GM12892 (cell line): Measurements from ENCODE around the gene SCRN1. TPM values are rescaled to one million over a fixed set of nuclear protein-coding genes. Genes with fewer than 3 reads are reported as not detected.

Experiments
- DNase-seq: peaks from one replicate; pipeline ENCODE4 v3.0.0; 2011; ENCODE audit not compliant: insufficient read length
- FAIRE-seq: peaks from 2 replicates; lab custom pipeline; 2011; peaks lifted over from hg19 to GRCh38; lab: Jason Lieb, UNC
- POLR2A ChIP-seq: IDR thresholded peaks from 2 replicates; pipeline ENCODE4 v1.6.1; 2011; ENCODE audit warnings: low read depth, low read length, control low read depth
- POLR2AphosphoS5 ChIP-seq: IDR thresholded peaks from 2 replicates; pipeline ENCODE4 v1.6.1; 2011; ENCODE audit warnings: low read depth, low read length, control low read depth
- TAF1 ChIP-seq: IDR thresholded peaks from 2 replicates; pipeline ENCODE4 v1.6.1; 2011; ENCODE audit warnings: low read depth, mild to moderate bottlenecking, control low read depth, low read length, borderline replicate concordance
- polyA plus RNA-seq: library from polyadenylated mRNA; unstranded; fragments of >200 nt; gene quantifications from one replicate; pipeline ENCODE4 v1.2.1, GENCODE V29; 2012; ENCODE audit warnings: missing spikeins, inconsistent platforms; ENCODE audit not compliant: missing spikeins

The SCRN1 gene
- polyA plus RNA-seq = 34.0 TPM

GRCh38 chr7:29989257-29989995, at the start of gene SCRN1:
SCRN1 (minus strand) TSS chr7:29989801; CDS start chr7:29969067, 20,734 bp downstream.
- TF ChIP-seq TAF1 = 0 out of 2 replicates have a peak, but pooled peaks have one; percentile 38
- TF ChIP-seq POLR2A = peak; percentile 48; the same call in 1 of the 2 replicates
- no peak for TF ChIP-seq POLR2AphosphoS5
- peak; percentile 58 for FAIRE-seq
- peak; percentile 70 for DNase-seq

GRCh38 chr7:30038196-30038980, 48.8 kb upstream of the SCRN1 start:
- TF ChIP-seq POLR2A = no peak
- no peak for TF ChIP-seq POLR2AphosphoS5
- TF ChIP-seq TAF1 = no peak
- DNase-seq = no peak
- no peak for FAIRE-seq

DNA sequence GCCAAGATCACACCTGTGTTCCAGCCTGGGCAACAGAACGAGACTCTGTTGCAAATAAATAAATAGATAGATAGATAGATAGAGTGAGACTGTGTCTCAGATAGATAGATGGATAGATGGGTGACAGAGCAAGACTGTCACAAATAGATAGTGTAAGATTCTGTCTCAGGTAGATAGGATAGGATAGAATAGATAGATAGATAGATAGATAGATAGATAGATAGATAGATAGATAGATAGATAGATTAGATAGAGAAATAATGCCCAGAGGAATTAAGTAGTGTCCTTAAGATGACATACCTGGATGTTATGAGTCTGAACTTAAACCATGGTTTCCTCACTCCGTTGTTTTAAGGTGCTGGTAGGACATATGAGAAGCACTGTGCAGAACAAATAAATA, 46.6 kb upstream of the SCRN1 start:
- TF ChIP-seq POLR2A (no peak), TAF1 (no peak), POLR2AphosphoS5 (no peak)
- FAIRE-seq = no peak

DNA sequence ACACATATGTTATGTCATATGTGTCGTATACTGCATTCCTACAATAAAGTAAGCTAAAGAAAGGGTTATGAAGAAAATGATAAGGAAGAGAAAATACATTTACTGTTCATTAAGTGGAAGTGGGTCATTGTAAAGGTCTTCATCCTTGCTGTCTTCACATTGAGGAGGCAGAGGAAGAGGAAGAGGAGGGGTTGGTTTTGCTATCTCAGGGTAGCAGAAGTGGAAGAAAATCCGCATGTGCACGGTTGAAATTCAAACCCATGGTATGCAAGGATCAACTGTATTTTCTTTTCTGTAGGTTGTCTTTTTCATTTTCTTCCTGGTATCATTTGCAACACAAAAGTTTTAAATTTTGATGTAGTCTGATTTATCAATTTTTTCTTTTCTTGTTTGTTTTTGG, 44.9 kb upstream of the SCRN1 start:
- DNase-seq (no peak), FAIRE-seq (no peak)
- TF ChIP-seq POLR2AphosphoS5 (no peak), TAF1 (no peak), POLR2A (no peak)

More for the DNA sequence above, 46.6 kb upstream of the SCRN1 start:
- DNase-seq = no peak

- FAIRE-seq = no peak
- no peak for DNase-seq
- TF ChIP-seq POLR2A (no peak), TAF1 (no peak), POLR2AphosphoS5 (no peak)
Observed at GRCh38 chr7:30032310-30033125, 42.9 kb upstream of the SCRN1 start.

DNA sequence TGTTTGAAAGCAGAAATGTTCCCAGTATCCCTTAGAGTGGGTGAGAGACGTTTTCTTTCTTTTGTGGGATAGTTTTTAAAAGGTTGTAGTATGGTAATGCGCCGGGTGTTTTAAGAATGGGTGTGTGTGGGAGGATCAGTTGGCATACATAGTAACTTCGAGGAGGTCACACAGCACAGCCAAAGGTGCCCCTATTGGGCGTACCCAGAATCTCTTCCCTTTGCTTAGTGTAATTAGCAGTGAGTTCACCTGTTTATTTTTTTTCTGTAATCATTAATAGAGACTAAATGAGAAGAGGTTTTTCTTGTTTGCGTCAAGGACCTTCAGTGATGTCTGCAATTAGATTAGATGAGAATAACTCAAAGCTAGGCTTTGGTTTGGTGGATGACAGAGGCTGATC, 40.1 kb upstream of the SCRN1 start:
- TF ChIP-seq POLR2A = no peak
- no peak for TF ChIP-seq POLR2AphosphoS5
- TF ChIP-seq TAF1 = no peak
- DNase-seq = no peak
- FAIRE-seq = no peak

GRCh38 chr7:30028749-30029635, 39.4 kb upstream of the SCRN1 start:
- DNase-seq (peak; percentile 19), FAIRE-seq (peak; percentile 21)
- no peak for TF ChIP-seq TAF1
- no peak for TF ChIP-seq POLR2AphosphoS5
- TF ChIP-seq POLR2A = no peak

DNA sequence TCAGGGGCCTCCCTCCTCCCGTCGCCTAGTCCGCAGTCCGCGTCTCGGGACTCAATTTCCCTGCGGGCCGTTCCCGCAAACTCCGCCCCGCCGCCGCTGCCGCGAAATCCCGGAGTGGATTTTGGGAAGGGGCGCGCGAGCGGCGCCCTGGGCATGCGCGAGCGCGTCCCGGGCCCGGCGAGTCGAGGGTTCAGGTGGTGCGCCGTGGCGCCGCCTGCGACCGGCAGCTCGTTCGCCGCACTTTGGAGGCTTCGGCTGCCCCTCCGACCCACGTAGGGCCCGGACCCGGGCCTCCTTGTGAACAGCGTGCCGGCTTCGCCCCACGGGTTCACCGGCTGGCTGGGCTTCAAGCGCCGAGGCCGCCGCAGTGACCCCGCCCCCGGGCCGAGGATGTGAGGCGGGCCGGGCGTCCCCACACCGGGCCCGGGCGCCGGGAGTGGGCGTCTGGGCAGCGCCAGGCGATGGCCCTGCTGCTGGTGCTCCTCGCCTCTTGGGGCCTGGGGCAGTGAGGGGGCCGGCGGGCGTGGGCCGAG, 38.7 kb upstream of the SCRN1 start, which contains the start of gene PLEKHA8:
PLEKHA8 (plus strand) TSS at position 197 of the 533 bp plus-strand sequence. CDS start 351 bp downstream, outside the sequence.
- TF ChIP-seq TAF1 = no peak
- TF ChIP-seq POLR2A = 0 out of 2 replicates have a peak, but pooled peaks have one; percentile 55
- no peak for TF ChIP-seq POLR2AphosphoS5
- FAIRE-seq (peak; percentile 88), DNase-seq (peak; percentile 69)

- TF ChIP-seq TAF1 = no peak
- no peak; the same call in 1 of the 2 replicates for TF ChIP-seq POLR2AphosphoS5
- no peak; the same call in 1 of the 2 replicates for TF ChIP-seq POLR2A
- DNase-seq (no peak), FAIRE-seq (no peak)
Observed at GRCh38 chr7:30027740-30028215, 38.2 kb upstream of the SCRN1 start.
